Osteocyte (in vitro differentiated cells): ENCODE measurements around the gene ZNF385B. TPM values are rescaled to one million over a fixed set of nuclear protein-coding genes. Genes with fewer than 3 reads are reported as not detected.

ENCODE experiments used
- DNase-seq: peaks from one replicate; pipeline ENCODE4 v3.0.0; 2021; ENCODE audit warnings: mixed read lengths; ENCODE audit not compliant: unreplicated experiment; ENCODE audit errors: extremely low spot score
- H3K27ac Mint-ChIP-seq: one replicate; pipeline ENCODE4 v1.8.0; 2021; ENCODE audit warnings: mild to moderate bottlenecking, mixed read lengths; ENCODE audit not compliant: unreplicated experiment
- H3K27me3 Mint-ChIP-seq: one replicate; pipeline ENCODE4 v1.8.0; 2021; ENCODE audit warnings: mixed read lengths; ENCODE audit not compliant: unreplicated experiment
- H3K36me3 Mint-ChIP-seq: one replicate; pipeline ENCODE4 v1.8.0; 2021; ENCODE audit warnings: mixed read lengths; ENCODE audit not compliant: unreplicated experiment
- H3K4me1 Mint-ChIP-seq: one replicate; pipeline ENCODE4 v1.8.0; 2021; ENCODE audit warnings: mixed read lengths; ENCODE audit not compliant: unreplicated experiment
- H3K4me3 Mint-ChIP-seq: one replicate; pipeline ENCODE4 v1.8.0; 2021; ENCODE audit warnings: mild to moderate bottlenecking, moderate library complexity, mixed read lengths; ENCODE audit not compliant: unreplicated experiment
- H3K9me3 Mint-ChIP-seq: one replicate; pipeline ENCODE4 v1.8.0; 2021; ENCODE audit warnings: mixed read lengths; ENCODE audit not compliant: unreplicated experiment
- total RNA-seq: library from RNA; stranded (reverse); gene quantifications from 2 replicates; pipeline ENCODE4 v1.2.1, GENCODE V29; 2021
- TF ChIP-seq, protein P1 (sequence below): fragments of 200-600 bp; sonication (generic); IDR thresholded peaks from 2 replicates; pipeline ENCODE4 v1.5.0; 2021; ENCODE audit warnings: antibody characterized with exemption, mild to moderate bottlenecking, moderate library complexity

The ZNF385B gene
- total RNA-seq, 1 donor from 2014 or later = 0.13 TPM

DNA sequence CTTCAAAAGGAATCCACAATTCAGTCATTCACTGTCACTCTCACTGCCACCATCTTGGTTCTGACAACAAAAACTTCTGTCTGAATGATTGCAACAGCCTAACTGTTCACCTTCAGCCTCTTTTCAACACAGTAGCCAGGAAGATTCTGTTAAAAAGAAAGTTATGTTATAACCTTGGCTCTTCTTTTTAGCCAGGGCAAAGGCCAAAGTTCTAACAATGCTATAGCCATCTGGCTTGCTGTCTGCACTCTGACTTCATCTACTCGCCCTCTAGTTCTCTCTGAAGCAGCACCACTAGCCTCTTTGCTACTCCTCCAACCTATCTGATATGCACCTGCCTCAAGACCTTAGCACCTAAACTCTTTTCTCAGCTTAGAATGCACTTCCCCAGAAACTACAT lies 158.5 kb downstream of the ZNF385B start:
- H3K27me3 Mint-ChIP-seq = peaks cover 6% of the 10 kb centered on the region
- DNase-seq = no peak
- TF ChIP-seq, protein P1, sequence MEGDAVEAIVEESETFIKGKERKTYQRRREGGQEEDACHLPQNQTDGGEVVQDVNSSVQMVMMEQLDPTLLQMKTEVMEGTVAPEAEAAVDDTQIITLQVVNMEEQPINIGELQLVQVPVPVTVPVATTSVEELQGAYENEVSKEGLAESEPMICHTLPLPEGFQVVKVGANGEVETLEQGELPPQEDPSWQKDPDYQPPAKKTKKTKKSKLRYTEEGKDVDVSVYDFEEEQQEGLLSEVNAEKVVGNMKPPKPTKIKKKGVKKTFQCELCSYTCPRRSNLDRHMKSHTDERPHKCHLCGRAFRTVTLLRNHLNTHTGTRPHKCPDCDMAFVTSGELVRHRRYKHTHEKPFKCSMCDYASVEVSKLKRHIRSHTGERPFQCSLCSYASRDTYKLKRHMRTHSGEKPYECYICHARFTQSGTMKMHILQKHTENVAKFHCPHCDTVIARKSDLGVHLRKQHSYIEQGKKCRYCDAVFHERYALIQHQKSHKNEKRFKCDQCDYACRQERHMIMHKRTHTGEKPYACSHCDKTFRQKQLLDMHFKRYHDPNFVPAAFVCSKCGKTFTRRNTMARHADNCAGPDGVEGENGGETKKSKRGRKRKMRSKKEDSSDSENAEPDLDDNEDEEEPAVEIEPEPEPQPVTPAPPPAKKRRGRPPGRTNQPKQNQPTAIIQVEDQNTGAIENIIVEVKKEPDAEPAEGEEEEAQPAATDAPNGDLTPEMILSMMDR = no peak
- H3K27ac Mint-ChIP-seq = no peak overlapping the region
- no peak overlapping the region for H3K4me3 Mint-ChIP-seq
- H3K4me1 Mint-ChIP-seq = peaks cover 3% of the 10 kb centered on the region
- H3K9me3 Mint-ChIP-seq = no peaks in the 10 kb centered on the region
- H3K36me3 Mint-ChIP-seq = no peaks in the 10 kb centered on the region

DNA sequence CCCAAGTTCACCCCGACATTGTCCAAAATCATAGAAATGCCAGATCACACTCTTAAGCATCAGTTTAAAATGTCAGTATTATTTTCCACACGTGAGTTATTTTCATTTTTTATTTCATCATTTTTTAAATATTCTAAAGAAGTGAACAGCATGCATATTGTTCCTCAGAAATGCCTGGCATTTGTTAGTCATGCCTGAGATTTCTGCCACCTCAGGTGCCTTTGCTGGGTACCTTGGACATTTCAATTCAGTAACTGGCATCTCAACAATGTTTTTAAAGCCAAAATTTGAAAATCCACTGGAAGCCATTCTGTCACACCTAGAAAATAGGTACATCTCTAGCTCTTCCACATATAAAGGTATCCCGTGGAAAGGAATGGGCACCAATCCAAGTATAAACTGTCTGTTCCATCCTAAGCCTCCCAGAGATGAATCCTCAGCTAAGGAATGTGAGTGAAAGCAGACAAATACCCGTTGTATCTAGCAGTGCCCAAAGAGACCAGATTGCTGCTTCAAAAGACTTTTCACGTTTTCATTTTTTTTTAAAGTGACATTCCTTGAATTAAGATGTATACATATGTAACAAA lies 159.8 kb downstream of the ZNF385B start:
- Mint-ChIP-seq H3K4me1 (peaks cover 3% of the 10 kb centered on the region), H3K36me3 (no peaks in the 10 kb centered on the region), H3K27ac (no peak overlapping the region), H3K27me3 (peaks cover 6% of the 10 kb centered on the region), H3K4me3 (no peak overlapping the region), H3K9me3 (no peaks in the 10 kb centered on the region)
- TF ChIP-seq, protein P1 = no peak
- no peak for DNase-seq

DNA sequence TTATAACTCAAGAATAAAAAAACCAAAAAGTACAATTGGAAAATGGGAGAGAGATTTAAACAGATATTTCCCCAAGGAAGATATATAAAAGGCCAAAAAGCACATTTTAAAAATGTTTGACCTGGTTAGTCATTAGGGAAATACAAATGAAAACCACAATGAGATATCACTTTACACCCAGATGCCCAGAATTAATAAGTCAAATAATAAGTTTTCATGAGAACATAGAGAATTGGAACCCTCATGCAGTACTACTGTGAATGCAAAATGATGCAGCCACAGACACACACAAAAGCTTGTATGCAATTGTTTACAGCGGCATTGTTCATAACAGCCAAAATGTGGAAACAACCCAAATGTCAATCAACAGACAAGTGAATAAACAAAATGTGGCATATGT lies 165.9 kb downstream of the ZNF385B start:
- TF ChIP-seq, protein P1 = no peak
- H3K4me3 Mint-ChIP-seq = no peak overlapping the region
- no peaks in the 10 kb centered on the region for H3K36me3 Mint-ChIP-seq
- peaks cover 2% of the 10 kb centered on the region for H3K27me3 Mint-ChIP-seq
- no peak for DNase-seq
- H3K27ac Mint-ChIP-seq = no peak overlapping the region
- H3K9me3 Mint-ChIP-seq = no peaks in the 10 kb centered on the region
- H3K4me1 Mint-ChIP-seq = peaks cover 8% of the 10 kb centered on the region

DNA sequence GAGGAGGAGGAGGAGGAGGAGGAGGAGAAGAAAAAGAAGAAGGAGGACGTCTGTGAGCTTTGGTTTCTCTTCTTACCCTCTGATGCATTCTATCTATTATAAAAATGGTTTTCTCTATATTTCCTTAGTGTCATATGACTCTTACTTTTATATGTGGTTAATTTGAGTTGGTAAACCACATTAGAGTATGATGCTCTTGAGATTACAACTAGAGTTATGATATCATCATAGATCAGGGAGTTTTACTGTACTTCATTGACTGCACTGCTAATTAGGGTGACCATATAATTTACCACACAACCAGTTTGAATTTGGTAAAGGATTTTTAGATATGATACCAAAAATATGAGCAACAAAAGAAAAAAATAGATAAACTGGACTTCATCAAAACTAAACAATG lies 166.4 kb downstream of the ZNF385B start:
- TF ChIP-seq, protein P1 = no peak
- Mint-ChIP-seq H3K27ac (no peak overlapping the region), H3K4me1 (peaks cover 8% of the 10 kb centered on the region), H3K4me3 (no peak overlapping the region), H3K36me3 (no peaks in the 10 kb centered on the region), H3K9me3 (no peaks in the 10 kb centered on the region), H3K27me3 (peaks cover 2% of the 10 kb centered on the region)
- no peak for DNase-seq

DNA sequence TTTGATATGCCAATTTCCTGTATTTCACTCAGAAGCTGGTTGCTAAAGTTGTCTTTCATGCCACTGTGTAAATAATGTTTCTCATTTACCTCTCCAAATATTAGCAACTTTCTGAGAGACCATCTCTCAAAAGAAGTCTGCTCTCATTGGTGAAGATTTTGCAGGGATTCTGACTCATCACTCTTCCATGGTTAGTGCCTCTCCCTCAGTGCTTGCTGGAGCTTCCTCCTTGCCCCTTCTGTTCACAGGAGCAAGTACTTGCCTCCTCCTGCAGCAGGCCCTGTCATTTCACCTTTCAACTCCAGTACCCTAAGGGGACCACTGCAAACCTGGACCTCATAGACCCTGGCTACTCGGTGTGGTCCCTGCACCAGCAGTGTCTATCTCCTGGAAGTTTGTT lies 168.8 kb downstream of the ZNF385B start:
- H3K27ac Mint-ChIP-seq = no peak overlapping the region

More for the DNA sequence above, 168.8 kb downstream of the ZNF385B start:
- no peak for DNase-seq
- TF ChIP-seq, protein P1 = no peak
- Mint-ChIP-seq H3K4me3 (no peak overlapping the region), H3K4me1 (peaks cover 8% of the 10 kb centered on the region), H3K9me3 (no peaks in the 10 kb centered on the region), H3K36me3 (no peaks in the 10 kb centered on the region), H3K27me3 (peaks cover 2% of the 10 kb centered on the region)
